ENCODE results near the gene BMPR1B. TPM values are rescaled to one million over a fixed set of nuclear protein-coding genes. Genes with fewer than 3 reads are reported as not detected.

BMPR1B gene
- total RNA-seq, 1 experiment from 2014 or later, result 0.62 TPM

GRCh38 chr4:95181243-95181995, 423.7 kb downstream of the BMPR1B start:
- in situ Hi-C loops (cut with HindIII; ENCODE audit: low pct_unique_long_range_greater_than_20kb, low sequenced_read_pairs), result no loop called here
- intact Hi-C loops (cut with micrococcal nuclease; ENCODE audit: unreplicated experiment), result no loop called here
- no peaks in the 10 kb centered on the region for H3K27me3 ChIP-seq (ENCODE audit: control insufficient read depth, insufficient read depth, low read length)
- CTCF ChIA-PET, result no interaction called here
- BruUV-seq (replicated peaks), result no TSS peak
- H3K27ac ChIP-seq (ENCODE audit: low read length), result no peak overlapping the region
- ATAC-seq (no peak), DNase-seq (ENCODE audit: low read depth, low spot score) (no peak)
- H3K4me3 ChIP-seq (ENCODE audit: low read depth in 2 of 2, low read length in 2 of 2), result no peak overlapping the region
- no peak for TF ChIP-seq POLR2AphosphoS5 (IDR thresholded peaks at IDR 0.05; ENCODE audit: low read depth, low read length)
- TF ChIP-seq REST (IDR thresholded peaks at IDR 0.05; ENCODE audit: insufficient read depth in 1 of 2, low read depth in 2 of 2, low read length in 1 of 2), result no peak
- no peak for TF ChIP-seq TCF7L2 (IDR thresholded peaks at IDR 0.05; ENCODE audit: low read depth, low read length)
- TF ChIP-seq CTCF (IDR thresholded peaks at IDR 0.05), result no peak
- TF ChIP-seq SIN3A (IDR thresholded peaks at IDR 0.05; ENCODE audit: borderline replicate concordance, insufficient read depth, low read depth, low read length), result no peak
- H3K9me3 ChIP-seq (ENCODE audit: control insufficient read depth, insufficient read depth, low read depth, low read length), result no peaks in the 10 kb centered on the region
- H3K36me3 ChIP-seq (ENCODE audit: control insufficient read depth, insufficient read depth, low read length), result no peaks in the 10 kb centered on the region
- no peaks in the 10 kb centered on the region for H3K4me1 ChIP-seq (ENCODE audit: control insufficient read depth, insufficient read depth, low read length)
- POLR2A ChIA-PET, result no interaction called here

GRCh38 chr4:95181996-95182306, 424.2 kb downstream of the BMPR1B start:
- Histone ChIP-seq H3K4me3 (ENCODE audit: low read depth in 2 of 2, low read length in 2 of 2) (no peak overlapping the region), H3K27ac (ENCODE audit: low read length) (no peak overlapping the region), H3K9me3 (ENCODE audit: control insufficient read depth, insufficient read depth, low read depth, low read length) (no peaks in the 10 kb centered on the region), H3K4me1 (ENCODE audit: control insufficient read depth, insufficient read depth, low read length) (no peaks in the 10 kb centered on the region), H3K27me3 (ENCODE audit: control insufficient read depth, insufficient read depth, low read length) (no peaks in the 10 kb centered on the region), H3K36me3 (ENCODE audit: control insufficient read depth, insufficient read depth, low read length) (no peaks in the 10 kb centered on the region)
- no peak for ATAC-seq
- no peak for TF ChIP-seq POLR2AphosphoS5 (IDR thresholded peaks at IDR 0.05; ENCODE audit: low read depth, low read length)
- no peak for TF ChIP-seq TCF7L2 (IDR thresholded peaks at IDR 0.05; ENCODE audit: low read depth, low read length)
- TF ChIP-seq CTCF (IDR thresholded peaks at IDR 0.05), result no peak
- no peak for TF ChIP-seq REST (IDR thresholded peaks at IDR 0.05; ENCODE audit: insufficient read depth in 1 of 2, low read depth in 2 of 2, low read length in 1 of 2)
- no peak for TF ChIP-seq SIN3A (IDR thresholded peaks at IDR 0.05; ENCODE audit: borderline replicate concordance, insufficient read depth, low read depth, low read length)
- ChIA-PET CTCF (no interaction called here), POLR2A (no interaction called here)
- no TSS peak for BruUV-seq (replicated peaks)
- intact Hi-C loops (cut with micrococcal nuclease; ENCODE audit: unreplicated experiment), result no loop called here
- in situ Hi-C loops (cut with HindIII; ENCODE audit: low pct_unique_long_range_greater_than_20kb, low sequenced_read_pairs), result no loop called here
- no peak for DNase-seq (ENCODE audit: low read depth, low spot score)
